ENCODE data around the gene FAM114A2.

DNA sequence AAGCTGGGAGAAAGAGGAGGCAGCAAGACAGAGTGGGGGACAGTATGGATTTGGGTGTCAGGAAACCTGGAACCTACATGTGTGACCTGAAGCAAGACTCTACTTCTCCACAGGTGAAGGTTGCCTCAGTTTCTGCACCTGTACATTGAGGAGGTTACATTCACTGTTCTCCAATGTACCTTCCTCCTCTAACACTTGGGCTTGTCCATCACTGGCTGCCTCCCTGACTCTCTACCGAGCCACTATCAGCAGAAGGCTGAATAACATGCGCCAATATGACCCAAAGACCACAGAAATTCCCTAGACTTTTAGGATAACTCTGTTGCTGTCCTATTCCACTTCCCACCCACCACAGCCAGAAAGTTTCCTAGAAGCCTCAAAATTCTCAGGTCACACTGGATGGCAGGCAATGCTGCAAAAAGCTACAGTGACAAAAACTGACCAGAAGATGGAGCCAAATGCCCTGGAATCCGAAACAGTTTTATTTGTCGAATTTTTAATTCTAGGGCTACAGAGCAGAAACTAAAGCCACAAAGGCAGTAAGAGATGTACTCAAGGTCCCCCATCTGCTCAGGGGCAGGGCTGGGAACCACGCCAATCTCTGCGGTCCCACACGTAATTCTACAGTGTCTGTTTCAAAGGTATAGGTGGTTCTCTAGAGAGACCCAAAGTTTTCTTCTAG lies 64.4 kb downstream of the FAM114A2 start:
- TF ChIP-seq, protein P1, sequence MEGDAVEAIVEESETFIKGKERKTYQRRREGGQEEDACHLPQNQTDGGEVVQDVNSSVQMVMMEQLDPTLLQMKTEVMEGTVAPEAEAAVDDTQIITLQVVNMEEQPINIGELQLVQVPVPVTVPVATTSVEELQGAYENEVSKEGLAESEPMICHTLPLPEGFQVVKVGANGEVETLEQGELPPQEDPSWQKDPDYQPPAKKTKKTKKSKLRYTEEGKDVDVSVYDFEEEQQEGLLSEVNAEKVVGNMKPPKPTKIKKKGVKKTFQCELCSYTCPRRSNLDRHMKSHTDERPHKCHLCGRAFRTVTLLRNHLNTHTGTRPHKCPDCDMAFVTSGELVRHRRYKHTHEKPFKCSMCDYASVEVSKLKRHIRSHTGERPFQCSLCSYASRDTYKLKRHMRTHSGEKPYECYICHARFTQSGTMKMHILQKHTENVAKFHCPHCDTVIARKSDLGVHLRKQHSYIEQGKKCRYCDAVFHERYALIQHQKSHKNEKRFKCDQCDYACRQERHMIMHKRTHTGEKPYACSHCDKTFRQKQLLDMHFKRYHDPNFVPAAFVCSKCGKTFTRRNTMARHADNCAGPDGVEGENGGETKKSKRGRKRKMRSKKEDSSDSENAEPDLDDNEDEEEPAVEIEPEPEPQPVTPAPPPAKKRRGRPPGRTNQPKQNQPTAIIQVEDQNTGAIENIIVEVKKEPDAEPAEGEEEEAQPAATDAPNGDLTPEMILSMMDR (IDR thresholded peaks at IDR 0.05 in 4 of 5, conservative IDR thresholded peaks at IDR 0.05 in 1 of 5): peak; percentile 29 to 56 (median 50)
- TF ChIP-seq POLR2A (IDR thresholded peaks at IDR 0.05): no peak

Measured in gastrocnemius medialis (tissue), 4 donors.